Omental fat pad (tissue), 4 donors: ENCODE results near the gene NXPE3. TPM values are rescaled to one million over a fixed set of nuclear protein-coding genes. Genes with fewer than 3 reads are reported as not detected.

Experiments used
- ATAC-seq: fragments of 150-250 bp; one replicate; pipeline ENCODE4 v1.9.1; 2016; ENCODE audit warnings: mild to moderate bottlenecking, moderate library complexity; ENCODE audit not compliant: low FRiP score
- DNase-seq: peaks from one replicate; pipeline ENCODE4 v3.0.0-alpha.2; 2019; ENCODE audit warnings: low spot score
- CTCF ChIP-seq, 3 donors: fragments of 450-650 bp; IDR thresholded peaks; one replicate each; pipeline ENCODE4 v1.5.1; 2016 to 2017; ENCODE audit warnings: antibody characterized with exemption in 3 of 3, mild to moderate bottlenecking in 3 of 3, moderate library complexity in 2 of 3
- total RNA-seq, 4 donors: library from RNA; depleted of rRNA; stranded (reverse); fragments of >200 nt; gene quantifications; one replicate each; pipeline ENCODE4 v1.1.0, GENCODE V29; 2016

NXPE3 gene
- total RNA-seq, 4 donors from 2014 or later: 6.5 to 22.9 (median 10.7) TPM

- DNase-seq (no peak), ATAC-seq (no peak)
- TF ChIP-seq CTCF (IDR thresholded peaks at IDR 0.05): no peak
Measured at GRCh38 chr3:101784855-101785613, 6.0 kb downstream of the NXPE3 start.

GRCh38 chr3:101791778-101792177 lies 12.8 kb downstream of the NXPE3 start:
- ATAC-seq (no peak), DNase-seq (no peak)
- TF ChIP-seq CTCF (IDR thresholded peaks at IDR 0.05): no peak

- TF ChIP-seq CTCF (IDR thresholded peaks at IDR 0.05): no peak
- DNase-seq (no peak), ATAC-seq (no peak)
Measured at GRCh38 chr3:101796077-101796680, 17.2 kb downstream of the NXPE3 start.

- no peak for DNase-seq
- no peak for ATAC-seq
- no peak for TF ChIP-seq CTCF (IDR thresholded peaks at IDR 0.05)
Measured at GRCh38 chr3:101801174-101801573, 22.2 kb downstream of the NXPE3 start.

GRCh38 chr3:101802179-101802578 lies 23.2 kb downstream of the NXPE3 start:
- no peak for DNase-seq
- no peak for TF ChIP-seq CTCF (IDR thresholded peaks at IDR 0.05)
- ATAC-seq: no peak

GRCh38 chr3:101803173-101803782 lies 24.3 kb downstream of the NXPE3 start:
- ATAC-seq (peak; percentile 87), DNase-seq (no peak)
- TF ChIP-seq CTCF (IDR thresholded peaks at IDR 0.05): peak in 2 of 3 donors; percentile 27 to 34
